C4-2B (cell line): ENCODE results near the gene LHX5.

Experiments used
- CTCF ChIP-seq: fragments of 450-650 bp; conservative IDR thresholded peaks from 2 replicates; pipeline ENCODE4 v1.5.1; 2017; ENCODE audit warnings: mild to moderate bottlenecking
- ZFX ChIP-seq: fragments of 450-650 bp; IDR thresholded peaks from 2 replicates; pipeline ENCODE4 v1.6.1; 2017

- TF ChIP-seq CTCF, result no peak
- TF ChIP-seq ZFX, result no peak
Observed at GRCh38 chr12:113479590-113480335, 8.1 kb upstream of the LHX5 start.
